Spleen (tissue), 7 donors: Measurements from ENCODE around the gene TDRD9.

Experiments
- CTCF ChIP-seq, 11 experiments: fragments of 200-600 bp in 7 of 11; fragments of 450-650 bp in 4 of 11; sonication (generic) in 4 of 11; IDR thresholded peaks in 8 of 11; conservative IDR thresholded peaks in 3 of 11; 1 replicate in 7 of 11; 2 replicates in 4 of 11; pipeline versions ENCODE4 v1.4.0 to v1.8.0; 2016 to 2021; ENCODE audit warnings: antibody characterized with exemption in 11 of 11, inconsistent platforms in 4 of 11, mild to moderate bottlenecking in 1 of 11
- POLR2A ChIP-seq, 3 donors: fragments of 450-650 bp; IDR thresholded peaks; one replicate each; pipeline ENCODE4 v1.5.1; 2017; ENCODE audit warnings: antibody characterized with exemption in 3 of 3, mild to moderate bottlenecking in 1 of 3
- POLR2AphosphoS5 ChIP-seq, 3 donors: sonication (generic); formaldehyde crosslinking; IDR thresholded peaks; one replicate each; pipeline ENCODE4 v1.5.1; 2017; ENCODE audit warnings: antibody characterized with exemption in 3 of 3
- donor health status: DM: no; HTN: no; CAD: no; lungs with moderate emphysema.
- donor health status: DM: no; HTN: no; CAD: no.
- donor health status: DM: no; HTN: no; CAD: no.

DNA sequence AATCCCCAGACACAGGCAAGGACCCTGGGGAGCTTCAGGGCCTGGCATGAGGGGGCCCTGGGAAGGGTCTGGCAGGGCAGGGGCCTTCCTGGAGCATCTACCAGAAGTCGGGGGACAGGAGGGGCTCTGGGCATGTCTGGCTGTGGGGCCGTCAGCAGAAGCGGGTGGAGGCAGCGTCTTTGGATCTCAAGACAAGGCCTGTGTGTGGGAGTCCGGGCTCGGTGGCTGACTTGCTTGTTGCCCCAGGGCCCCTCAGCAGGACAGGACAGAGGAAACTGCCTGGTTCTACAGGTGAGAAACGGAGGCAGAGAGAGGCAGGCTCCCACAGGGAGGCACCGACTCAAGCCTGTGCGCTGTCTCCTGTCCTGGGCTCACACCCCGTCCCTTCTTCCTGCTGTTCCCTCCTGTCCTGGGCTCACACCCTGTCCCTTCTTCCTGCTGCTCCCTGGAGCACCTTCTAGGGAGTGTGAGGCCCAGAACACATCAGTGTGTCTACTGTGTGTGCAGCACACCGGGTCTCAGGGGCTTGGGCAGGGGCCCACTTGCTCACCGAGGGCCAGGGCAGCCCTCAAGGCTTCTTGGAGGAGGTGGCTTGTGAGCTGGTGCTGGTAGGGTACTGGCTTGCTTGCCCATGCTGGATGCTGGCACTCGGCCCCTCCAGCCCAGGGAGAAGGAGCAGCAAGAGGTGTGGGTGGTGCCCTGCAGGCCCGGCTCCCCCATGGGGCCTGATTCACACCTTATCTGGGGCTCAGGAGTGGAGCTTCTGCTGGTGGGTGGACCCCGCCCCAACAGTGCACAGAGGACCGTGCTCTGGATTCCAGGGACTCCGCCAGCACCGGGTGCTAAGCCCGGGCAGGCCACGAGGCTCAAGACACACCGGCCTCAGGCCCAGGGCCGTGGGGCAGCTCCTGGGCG, 172.2 kb downstream of the TDRD9 start:
- no peak for TF ChIP-seq CTCF (IDR thresholded peaks at IDR 0.05 in 8 of 11, conservative IDR thresholded peaks at IDR 0.05 in 3 of 11)
- no peak for TF ChIP-seq POLR2A (IDR thresholded peaks at IDR 0.05)
- TF ChIP-seq POLR2AphosphoS5 (IDR thresholded peaks at IDR 0.05) = no peak
